Stimulated activated CD8-positive, alpha-beta memory T cell treated with anti-CD3 and anti-CD28 coated beads, Interleukin-7, amount 100 ng/mL, for 24 hours (primary cell): ENCODE data around the gene SERPINI1.

Source experiments
- DNase-seq: peaks from one replicate; pipeline ENCODE4 v3.0.0-alpha.2; 2020; ENCODE audit warnings: low read depth

SERPINI1 gene, protein sequence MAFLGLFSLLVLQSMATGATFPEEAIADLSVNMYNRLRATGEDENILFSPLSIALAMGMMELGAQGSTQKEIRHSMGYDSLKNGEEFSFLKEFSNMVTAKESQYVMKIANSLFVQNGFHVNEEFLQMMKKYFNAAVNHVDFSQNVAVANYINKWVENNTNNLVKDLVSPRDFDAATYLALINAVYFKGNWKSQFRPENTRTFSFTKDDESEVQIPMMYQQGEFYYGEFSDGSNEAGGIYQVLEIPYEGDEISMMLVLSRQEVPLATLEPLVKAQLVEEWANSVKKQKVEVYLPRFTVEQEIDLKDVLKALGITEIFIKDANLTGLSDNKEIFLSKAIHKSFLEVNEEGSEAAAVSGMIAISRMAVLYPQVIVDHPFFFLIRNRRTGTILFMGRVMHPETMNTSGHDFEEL

GRCh38 chr3:167735233-167736138, at the start of gene SERPINI1:
TSS of gene SERPINI1 (plus strand) at chr3:167735721. CDS start at chr3:167789129, 53,408 bp downstream.
- DNase-seq = peak; percentile 50

GRCh38 chr3:167691366-167691765, 44.2 kb upstream of the SERPINI1 start:
- DNase-seq = no peak

- DNase-seq = no peak
Measured at GRCh38 chr3:167694121-167694520, 41.4 kb upstream of the SERPINI1 start.

GRCh38 chr3:167700046-167700445, 35.5 kb upstream of the SERPINI1 start:
- no peak for DNase-seq

GRCh38 chr3:167700926-167701325, 34.6 kb upstream of the SERPINI1 start:
- no peak for DNase-seq

GRCh38 chr3:167705840-167706239, 29.7 kb upstream of the SERPINI1 start:
- DNase-seq = no peak

GRCh38 chr3:167709690-167710089, 25.8 kb upstream of the SERPINI1 start:
- no peak for DNase-seq

- DNase-seq = no peak
Measured at GRCh38 chr3:167710552-167710951, 25.0 kb upstream of the SERPINI1 start.

- DNase-seq = no peak
Measured at GRCh38 chr3:167711439-167711838, 24.1 kb upstream of the SERPINI1 start.

GRCh38 chr3:167712445-167712844, 23.1 kb upstream of the SERPINI1 start:
- no peak for DNase-seq

GRCh38 chr3:167714871-167715270, 20.6 kb upstream of the SERPINI1 start:
- DNase-seq = no peak

- no peak for DNase-seq
Measured at GRCh38 chr3:167716920-167717319, 18.6 kb upstream of the SERPINI1 start.

GRCh38 chr3:167718582-167718981, 16.9 kb upstream of the SERPINI1 start:
- no peak for DNase-seq

DNA sequence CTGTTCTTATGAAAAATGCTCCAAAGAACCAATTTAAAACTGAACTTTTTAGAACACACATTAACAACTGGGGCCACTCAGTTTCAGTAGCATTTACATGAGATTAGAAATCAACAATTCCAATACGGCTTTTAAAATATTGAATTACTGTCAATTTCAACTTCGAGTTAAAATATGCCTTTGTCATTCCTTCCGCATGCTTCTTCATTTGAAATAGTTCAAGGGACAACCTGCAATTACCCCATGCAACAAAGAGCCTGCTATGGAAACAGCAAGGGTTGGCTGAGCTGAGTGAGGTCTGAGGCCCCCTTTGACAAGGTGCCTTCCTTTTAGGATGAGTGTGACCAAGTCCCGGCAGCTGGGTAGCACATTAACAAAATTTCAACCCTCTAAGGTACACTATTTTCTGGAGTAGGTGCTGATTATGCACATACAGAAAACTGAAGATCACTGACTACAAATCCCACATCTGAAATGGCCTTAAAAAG, 12.5 kb upstream of the SERPINI1 start:
- DNase-seq = no peak

GRCh38 chr3:167723872-167724271, 11.6 kb upstream of the SERPINI1 start:
- no peak for DNase-seq

GRCh38 chr3:167728176-167728575, 7.3 kb upstream of the SERPINI1 start:
- DNase-seq = no peak

DNA sequence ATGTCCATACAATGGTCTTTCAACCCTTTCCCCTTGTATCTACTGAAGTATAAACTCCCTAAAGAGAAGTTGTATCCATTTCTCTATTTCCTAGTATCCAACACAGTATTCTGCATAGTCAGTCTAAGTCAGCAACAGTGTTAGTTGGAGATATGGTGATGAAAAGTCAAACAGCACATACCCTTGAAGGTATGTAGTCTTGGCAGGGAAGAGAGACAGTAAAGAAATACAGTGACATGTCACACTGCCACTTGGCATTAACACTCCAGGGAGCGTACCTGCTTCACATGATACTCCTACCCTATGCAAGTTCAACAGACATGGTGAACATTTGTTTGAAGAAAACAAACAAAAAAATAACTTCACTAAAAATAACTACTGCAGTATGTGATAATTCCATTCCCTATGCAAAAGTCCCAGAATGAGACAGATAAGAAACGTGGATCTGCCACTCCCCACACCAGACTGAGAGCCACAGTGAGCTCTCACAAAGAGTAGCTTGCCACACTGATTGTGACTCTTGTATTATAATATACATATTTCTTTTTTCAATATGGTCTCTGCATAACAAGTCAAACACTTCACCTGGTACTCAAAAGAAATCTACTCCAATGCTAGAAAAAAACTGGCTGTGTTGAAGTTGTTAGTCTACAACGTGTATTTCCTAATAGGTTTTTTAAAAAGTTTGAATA, 6.7 kb upstream of the SERPINI1 start:
- DNase-seq = no peak

DNA sequence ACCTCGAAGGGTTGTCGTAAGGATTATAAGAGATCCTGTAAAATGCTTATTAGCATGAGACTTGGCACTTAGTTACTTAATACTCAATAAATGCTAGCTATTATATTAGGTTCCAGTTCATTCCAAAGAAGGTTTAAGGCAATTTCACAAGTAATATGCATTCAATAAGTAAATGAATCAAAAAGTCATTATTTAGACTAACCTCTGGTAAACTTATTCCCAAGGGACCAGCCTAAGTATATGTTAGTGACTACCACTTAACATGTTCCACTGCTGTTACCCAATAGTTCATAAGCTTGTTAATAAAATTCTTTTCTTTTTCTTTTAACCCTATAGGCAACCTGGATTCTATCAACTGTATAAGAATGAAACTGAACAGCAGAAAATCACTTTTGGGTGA, 5.9 kb upstream of the SERPINI1 start:
- no peak for DNase-seq

DNA sequence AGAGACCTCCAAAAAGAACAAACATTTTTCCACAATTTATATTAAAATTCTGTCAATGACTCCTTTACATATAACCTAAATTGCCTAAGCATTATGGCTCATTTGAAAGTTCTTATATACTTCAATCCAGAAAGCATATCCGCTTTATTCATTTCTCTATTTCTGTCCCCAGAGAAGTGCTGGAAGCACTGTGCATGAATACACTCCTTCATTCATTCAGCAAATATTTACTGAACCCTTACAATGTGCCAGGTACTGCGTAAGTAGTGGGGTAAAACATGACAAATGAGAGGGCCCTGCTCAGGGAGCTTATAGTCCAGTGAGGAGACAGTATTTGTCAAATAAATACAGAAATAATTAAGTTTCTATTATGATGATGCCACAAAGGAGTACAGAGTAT, 4.1 kb upstream of the SERPINI1 start:
- DNase-seq = no peak

GRCh38 chr3:167732313-167733065, 3.0 kb upstream of the SERPINI1 start:
- no peak for DNase-seq

- DNase-seq = no peak
Measured at GRCh38 chr3:167733961-167734497, 1.5 kb upstream of the SERPINI1 start.
